Measurements from ENCODE around the gene INPP5A. TPM values are rescaled to one million over a fixed set of nuclear protein-coding genes. Genes with fewer than 3 reads are reported as not detected.

The INPP5A gene
- total and polyA plus RNA-seq, 2 donors (not counting 1 experiment from before 2014, with no cell fraction given): 9.3 to 87.8 TPM

- Histone ChIP-seq H4K20me1 (ENCODE audit: control insufficient read depth, insufficient read depth, low read length, poor library complexity, severe bottlenecking) (peaks cover 82% of the 10 kb centered on the region), H3K36me3 (replicated peaks in 1 of 2; ENCODE audit: control extremely low read depth in 1 of 2, control insufficient read depth in 1 of 2, extremely low read depth in 1 of 2, insufficient read depth in 2 of 2, low read length in 1 of 2) (peaks cover 0 to 7% of the 10 kb centered on the region in 2 experiments), H3K27me3 (replicated peaks in 1 of 4; ENCODE audit: control extremely low read depth in 1 of 4, control insufficient read depth in 3 of 4, insufficient read depth in 4 of 4, low read length in 3 of 4) (no peaks in the 10 kb centered on the region), H3K27ac (ENCODE audit: low read length in 2 of 2) (no peak overlapping the region), H3K9me3 (ENCODE audit: control extremely low read depth in 1 of 3, control insufficient read depth in 2 of 3, insufficient read depth in 1 of 3, low read length in 2 of 3) (peaks cover 0 to 4% (median 0%) of the 10 kb centered on the region in 3 donors), H3K9ac (ENCODE audit: low read length) (no peak overlapping the region), H3K4me3 (ENCODE audit: control extremely low read depth in 1 of 5, extremely low read depth in 1 of 5, insufficient read depth in 1 of 5, low read depth in 2 of 5, low read length in 4 of 5) (no peak overlapping the region), H3K79me2 (ENCODE audit: control insufficient read depth, insufficient read depth, low read length) (peaks cover 72% of the 10 kb centered on the region), H3K4me1 (ENCODE audit: control insufficient read depth in 2 of 2, insufficient read depth in 2 of 2, low read length in 2 of 2) (peaks cover 0 to 9% of the 10 kb centered on the region in 2 donors), H2AFZ (ENCODE audit: insufficient read depth, low read depth, low read length, poor library complexity, severe bottlenecking) (no peak overlapping the region), H3K4me2 (replicated peaks; ENCODE audit: low read depth, low read length, poor library complexity, severe bottlenecking) (no peak overlapping the region)
- no peak overlapping the region for H3K27ac Mint-ChIP-seq
- no peak for ATAC-seq (ENCODE audit: low read depth)
- peaks cover 9% of the 10 kb centered on the region for H3K4me1 Mint-ChIP-seq
- DNase-seq: no peak
- intact Hi-C loops (cut with micrococcal nuclease): no loop called here
- WGBS (ENCODE audit: insufficient coverage): 99% methylated on average over 8 of the region's 14 CpGs
- TF ChIP-seq CTCF (IDR thresholded peaks at IDR 0.05) (no peak), EZH2 (IDR thresholded peaks at IDR 0.05; ENCODE audit: borderline replicate concordance, insufficient read depth, low read depth, low read length, poor library complexity, severe bottlenecking) (no peak)
- H3K27me3 Mint-ChIP-seq: no peaks in the 10 kb centered on the region
- no peaks in the 10 kb centered on the region for H3K9me3 Mint-ChIP-seq (ENCODE audit: insufficient read depth)
- ChIA-PET POLR2A (no interaction called here), CTCF (no interaction called here)
- H3K4me3 Mint-ChIP-seq: no peak overlapping the region
These were observed 107.6 kb downstream of the INPP5A start for GRCh38 chr10:132645247-132645530.

- intact Hi-C loops (cut with micrococcal nuclease): no loop called here
- peaks cover 72% of the 10 kb centered on the region for H3K79me2 ChIP-seq (ENCODE audit: control insufficient read depth, insufficient read depth, low read length)
- no peaks in the 10 kb centered on the region for H3K27me3 ChIP-seq (replicated peaks in 1 of 4; ENCODE audit: control extremely low read depth in 1 of 4, control insufficient read depth in 3 of 4, insufficient read depth in 4 of 4, low read length in 3 of 4)
- H4K20me1 ChIP-seq (ENCODE audit: control insufficient read depth, insufficient read depth, low read length, poor library complexity, severe bottlenecking): peaks cover 82% of the 10 kb centered on the region
- Mint-ChIP-seq H3K27me3 (no peaks in the 10 kb centered on the region), H3K4me1 (peaks cover 9% of the 10 kb centered on the region), H3K4me3 (no peak overlapping the region), H3K27ac (no peak overlapping the region), H3K9me3 (ENCODE audit: insufficient read depth) (no peaks in the 10 kb centered on the region)
- H3K36me3 ChIP-seq (replicated peaks in 1 of 2; ENCODE audit: control extremely low read depth in 1 of 2, control insufficient read depth in 1 of 2, extremely low read depth in 1 of 2, insufficient read depth in 2 of 2, low read length in 1 of 2): peaks cover 0 to 11% of the 10 kb centered on the region in 2 experiments
- no peaks in the 10 kb centered on the region for H3K9me3 ChIP-seq (ENCODE audit: control extremely low read depth in 1 of 3, control insufficient read depth in 2 of 3, insufficient read depth in 1 of 3, low read length in 2 of 3)
- 97% methylated on average over 35 of the region's 36 CpGs for WGBS (ENCODE audit: insufficient coverage)
- H3K4me2 ChIP-seq (replicated peaks; ENCODE audit: low read depth, low read length, poor library complexity, severe bottlenecking): no peak overlapping the region
- ATAC-seq (ENCODE audit: low read depth): no peak
- H3K9ac ChIP-seq (ENCODE audit: low read length): no peak overlapping the region
- no peak for DNase-seq
- H3K4me1 ChIP-seq (ENCODE audit: control insufficient read depth in 2 of 2, insufficient read depth in 2 of 2, low read length in 2 of 2): peaks cover 0 to 9% of the 10 kb centered on the region in 2 donors
- H3K4me3 ChIP-seq (ENCODE audit: control extremely low read depth in 1 of 5, extremely low read depth in 1 of 5, insufficient read depth in 1 of 5, low read depth in 2 of 5, low read length in 4 of 5): no peak overlapping the region
- CTCF ChIA-PET: no interaction called here
- TF ChIP-seq EZH2 (IDR thresholded peaks at IDR 0.05; ENCODE audit: borderline replicate concordance, insufficient read depth, low read depth, low read length, poor library complexity, severe bottlenecking) (no peak), CTCF (IDR thresholded peaks at IDR 0.05) (no peak)
- POLR2A ChIA-PET: no interaction called here
- H3K27ac ChIP-seq (ENCODE audit: low read length in 2 of 2): no peak overlapping the region
- no peak overlapping the region for H2AFZ ChIP-seq (ENCODE audit: insufficient read depth, low read depth, low read length, poor library complexity, severe bottlenecking)
These were observed 108.2 kb downstream of the INPP5A start for GRCh38 chr10:132645630-132646442.
